ENCODE results near the gene HSPA9. TPM values are rescaled to one million over a fixed set of nuclear protein-coding genes. Genes with fewer than 3 reads are reported as not detected.

HSPA9 gene
- total RNA-seq, 1 experiment from 2014 or later = 424 TPM

DNA sequence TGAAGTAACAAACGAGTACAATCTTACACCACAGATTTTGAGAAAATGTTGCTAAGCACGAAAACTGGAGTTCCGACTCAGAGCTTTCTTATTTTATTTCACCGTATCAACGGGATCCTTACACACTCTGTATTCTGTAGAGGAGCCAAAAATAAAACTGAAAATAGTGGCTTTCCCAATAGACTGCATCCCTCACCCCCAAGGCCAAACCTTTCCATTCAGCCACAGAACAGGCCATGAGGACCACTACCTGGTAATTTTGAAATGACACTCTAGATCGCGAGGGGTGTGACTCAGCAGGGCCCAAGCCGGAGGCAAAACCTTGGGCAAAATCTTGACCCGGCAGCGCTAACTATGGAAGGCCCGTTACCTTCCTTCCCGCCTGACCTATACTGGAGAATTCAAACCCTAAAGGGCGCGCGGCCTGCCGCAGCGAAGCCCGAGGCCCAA, 432 bp downstream of the HSPA9 start:
- Histone ChIP-seq H3K27ac (ENCODE audit: low read length) (peak overlapping the region; percentile 94), H3K27me3 (ENCODE audit: control insufficient read depth, insufficient read depth, low read length) (no peaks in the 10 kb centered on the region), H3K9me3 (ENCODE audit: control insufficient read depth, insufficient read depth, low read depth, low read length) (no peaks in the 10 kb centered on the region), H3K36me3 (ENCODE audit: control insufficient read depth, insufficient read depth, low read length) (peaks cover 25% of the 10 kb centered on the region), H3K4me1 (ENCODE audit: control insufficient read depth, insufficient read depth, low read length) (peaks cover 12% of the 10 kb centered on the region), H3K4me3 (ENCODE audit: low read depth in 2 of 2, low read length in 2 of 2) (peak overlapping the region; percentile 64 to 93)
- no peak for DNase-seq (ENCODE audit: low read depth, low spot score)
- POLR2A ChIA-PET = no interaction called here
- intact Hi-C loops (cut with micrococcal nuclease; ENCODE audit: unreplicated experiment) (no loop called here), in situ Hi-C loops (cut with HindIII; ENCODE audit: low pct_unique_long_range_greater_than_20kb, low sequenced_read_pairs) (no loop called here)
- no TSS peak for BruUV-seq (replicated peaks)
- CTCF ChIA-PET = interaction anchor here (0.6 kb wide), 1 partner anchor 753 kb away, joined by 6 read pairs; no protein-coding TSS in a partner anchor
- TF ChIP-seq SIN3A (IDR thresholded peaks at IDR 0.05; ENCODE audit: borderline replicate concordance, insufficient read depth, low read depth, low read length) (no peak), TCF7L2 (IDR thresholded peaks at IDR 0.05; ENCODE audit: low read depth, low read length) (no peak)
- TF ChIP-seq, protein P1, sequence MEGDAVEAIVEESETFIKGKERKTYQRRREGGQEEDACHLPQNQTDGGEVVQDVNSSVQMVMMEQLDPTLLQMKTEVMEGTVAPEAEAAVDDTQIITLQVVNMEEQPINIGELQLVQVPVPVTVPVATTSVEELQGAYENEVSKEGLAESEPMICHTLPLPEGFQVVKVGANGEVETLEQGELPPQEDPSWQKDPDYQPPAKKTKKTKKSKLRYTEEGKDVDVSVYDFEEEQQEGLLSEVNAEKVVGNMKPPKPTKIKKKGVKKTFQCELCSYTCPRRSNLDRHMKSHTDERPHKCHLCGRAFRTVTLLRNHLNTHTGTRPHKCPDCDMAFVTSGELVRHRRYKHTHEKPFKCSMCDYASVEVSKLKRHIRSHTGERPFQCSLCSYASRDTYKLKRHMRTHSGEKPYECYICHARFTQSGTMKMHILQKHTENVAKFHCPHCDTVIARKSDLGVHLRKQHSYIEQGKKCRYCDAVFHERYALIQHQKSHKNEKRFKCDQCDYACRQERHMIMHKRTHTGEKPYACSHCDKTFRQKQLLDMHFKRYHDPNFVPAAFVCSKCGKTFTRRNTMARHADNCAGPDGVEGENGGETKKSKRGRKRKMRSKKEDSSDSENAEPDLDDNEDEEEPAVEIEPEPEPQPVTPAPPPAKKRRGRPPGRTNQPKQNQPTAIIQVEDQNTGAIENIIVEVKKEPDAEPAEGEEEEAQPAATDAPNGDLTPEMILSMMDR (IDR thresholded peaks at IDR 0.05) = no peak
- TF ChIP-seq, protein P2, sequence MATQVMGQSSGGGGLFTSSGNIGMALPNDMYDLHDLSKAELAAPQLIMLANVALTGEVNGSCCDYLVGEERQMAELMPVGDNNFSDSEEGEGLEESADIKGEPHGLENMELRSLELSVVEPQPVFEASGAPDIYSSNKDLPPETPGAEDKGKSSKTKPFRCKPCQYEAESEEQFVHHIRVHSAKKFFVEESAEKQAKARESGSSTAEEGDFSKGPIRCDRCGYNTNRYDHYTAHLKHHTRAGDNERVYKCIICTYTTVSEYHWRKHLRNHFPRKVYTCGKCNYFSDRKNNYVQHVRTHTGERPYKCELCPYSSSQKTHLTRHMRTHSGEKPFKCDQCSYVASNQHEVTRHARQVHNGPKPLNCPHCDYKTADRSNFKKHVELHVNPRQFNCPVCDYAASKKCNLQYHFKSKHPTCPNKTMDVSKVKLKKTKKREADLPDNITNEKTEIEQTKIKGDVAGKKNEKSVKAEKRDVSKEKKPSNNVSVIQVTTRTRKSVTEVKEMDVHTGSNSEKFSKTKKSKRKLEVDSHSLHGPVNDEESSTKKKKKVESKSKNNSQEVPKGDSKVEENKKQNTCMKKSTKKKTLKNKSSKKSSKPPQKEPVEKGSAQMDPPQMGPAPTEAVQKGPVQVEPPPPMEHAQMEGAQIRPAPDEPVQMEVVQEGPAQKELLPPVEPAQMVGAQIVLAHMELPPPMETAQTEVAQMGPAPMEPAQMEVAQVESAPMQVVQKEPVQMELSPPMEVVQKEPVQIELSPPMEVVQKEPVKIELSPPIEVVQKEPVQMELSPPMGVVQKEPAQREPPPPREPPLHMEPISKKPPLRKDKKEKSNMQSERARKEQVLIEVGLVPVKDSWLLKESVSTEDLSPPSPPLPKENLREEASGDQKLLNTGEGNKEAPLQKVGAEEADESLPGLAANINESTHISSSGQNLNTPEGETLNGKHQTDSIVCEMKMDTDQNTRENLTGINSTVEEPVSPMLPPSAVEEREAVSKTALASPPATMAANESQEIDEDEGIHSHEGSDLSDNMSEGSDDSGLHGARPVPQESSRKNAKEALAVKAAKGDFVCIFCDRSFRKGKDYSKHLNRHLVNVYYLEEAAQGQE (IDR thresholded peaks at IDR 0.05; ENCODE audit: insufficient read depth in 1 of 2, low read depth in 2 of 2, low read length in 1 of 2) = no peak
- peak; percentile 31 for ATAC-seq

DNA sequence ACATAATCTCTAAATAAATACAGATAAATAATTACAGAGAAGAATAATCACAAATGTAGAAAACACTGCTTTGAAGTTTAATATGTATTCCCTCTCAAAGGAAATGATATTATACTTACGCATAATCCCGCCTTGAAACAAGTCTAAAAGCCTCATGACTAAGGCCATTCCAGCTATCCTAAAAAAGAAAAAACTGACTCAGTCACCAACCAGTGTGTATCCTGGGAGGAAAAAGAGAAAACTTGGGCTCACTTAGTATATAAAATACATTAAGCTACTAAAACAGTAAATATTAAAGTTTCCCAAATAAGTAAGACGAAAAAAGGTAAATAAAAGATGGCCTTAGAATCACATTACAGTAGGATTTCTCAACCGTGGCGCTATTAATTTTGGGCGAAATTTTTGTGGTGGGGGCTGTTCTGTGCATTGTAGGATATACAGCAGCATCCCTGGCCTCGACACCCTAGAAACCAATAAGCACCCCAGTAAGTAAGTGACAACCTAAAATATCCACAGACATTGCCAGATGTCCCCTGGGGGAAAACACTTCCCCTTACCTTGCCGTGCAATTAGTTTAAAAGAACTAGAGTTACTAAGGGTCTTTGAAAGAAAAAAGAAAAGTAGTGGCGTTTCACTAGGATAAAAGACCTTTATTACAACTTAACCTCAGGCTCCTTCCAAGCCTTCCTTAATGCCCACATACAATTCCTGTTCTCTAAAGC, 1.1 kb downstream of the HSPA9 start:
- TF ChIP-seq SIN3A (IDR thresholded peaks at IDR 0.05; ENCODE audit: borderline replicate concordance, insufficient read depth, low read depth, low read length) = no peak
- TF ChIP-seq, protein P2 (IDR thresholded peaks at IDR 0.05; ENCODE audit: insufficient read depth in 1 of 2, low read depth in 2 of 2, low read length in 1 of 2) = no peak
- TF ChIP-seq POLR2AphosphoS5 (IDR thresholded peaks at IDR 0.05; ENCODE audit: low read depth, low read length) = no peak
- TF ChIP-seq, protein P1 (IDR thresholded peaks at IDR 0.05) = no peak
- no peak for TF ChIP-seq TCF7L2 (IDR thresholded peaks at IDR 0.05; ENCODE audit: low read depth, low read length)
- peak overlapping the region; percentile 64 to 93 for H3K4me3 ChIP-seq (ENCODE audit: low read depth in 2 of 2, low read length in 2 of 2)
- no peaks in the 10 kb centered on the region for H3K9me3 ChIP-seq (ENCODE audit: control insufficient read depth, insufficient read depth, low read depth, low read length)
- ATAC-seq (no peak), DNase-seq (ENCODE audit: low read depth, low spot score) (no peak)
- in situ Hi-C loops (cut with HindIII; ENCODE audit: low pct_unique_long_range_greater_than_20kb, low sequenced_read_pairs) = no loop called here
- CTCF ChIA-PET = interaction anchor here (0.6 kb wide), 1 partner anchor 752 kb away, joined by 6 read pairs; no protein-coding TSS in a partner anchor
- POLR2A ChIA-PET = no interaction called here
- BruUV-seq (replicated peaks) = TSS peak; percentile 88
- peaks cover 15% of the 10 kb centered on the region for H3K4me1 ChIP-seq (ENCODE audit: control insufficient read depth, insufficient read depth, low read length)
- H3K27me3 ChIP-seq (ENCODE audit: control insufficient read depth, insufficient read depth, low read length) = no peaks in the 10 kb centered on the region
- H3K27ac ChIP-seq (ENCODE audit: low read length) = peak overlapping the region; percentile 94
- intact Hi-C loops (cut with micrococcal nuclease; ENCODE audit: unreplicated experiment) = no loop called here
- H3K36me3 ChIP-seq (ENCODE audit: control insufficient read depth, insufficient read depth, low read length) = peaks cover 28% of the 10 kb centered on the region
